Spleen (tissue), 11 donors: ENCODE measurements around the gene UBE2V1. TPM values are rescaled to one million over a fixed set of nuclear protein-coding genes. Genes with fewer than 3 reads are reported as not detected.
"Not testable (repeated sequence)": the region's sequence is repeated elsewhere in the genome, so short reads cannot be mapped to it uniquely, and the experiment has no call there.

Experiments used
- DNase-seq: peaks from one replicate; pipeline ENCODE4 v3.0.0-alpha.2; 2020
- H3K27ac ChIP-seq, 8 donors: fragments of 200-600 bp; sonication (generic) in 7 of 8; 1 replicate in 4 of 8; 2 replicates in 4 of 8; pipeline versions ENCODE4 v1.5.0 to v1.8.0; 2016 to 2021; ENCODE audit warnings: inconsistent platforms in 4 of 8, mild to moderate bottlenecking in 4 of 8, moderate library complexity in 1 of 8
- H3K27me3 ChIP-seq, 7 donors: fragments of 200-600 bp; sonication (generic) in 6 of 7; replicated peaks in 1 of 7; 1 replicate in 4 of 7; 2 replicates in 3 of 7; pipeline versions ENCODE4 v1.5.0 to v1.8.0; 2016 to 2021; ENCODE audit warnings: inconsistent platforms in 3 of 7, mild to moderate bottlenecking in 1 of 7
- H3K36me3 ChIP-seq, 6 donors: fragments of 200-600 bp; sonication (generic) in 5 of 6; 1 replicate in 4 of 6; 2 replicates in 2 of 6; pipeline versions ENCODE4 v1.5.0 to v1.8.0; 2016 to 2021; ENCODE audit warnings: inconsistent platforms in 2 of 6
- H3K4me1 ChIP-seq, 6 donors: fragments of 200-600 bp; sonication (generic) in 5 of 6; 1 replicate in 3 of 6; 2 replicates in 3 of 6; pipeline versions ENCODE4 v1.5.0 to v1.8.0; 2016 to 2021; ENCODE audit warnings: inconsistent platforms in 3 of 6
- H3K4me3 ChIP-seq, 8 donors: fragments of 200-600 bp; sonication (generic) in 7 of 8; 1 replicate in 4 of 8; 2 replicates in 4 of 8; pipeline versions ENCODE4 v1.5.0 to v1.8.0; 2016 to 2021; ENCODE audit warnings: inconsistent platforms in 4 of 8, mild to moderate bottlenecking in 4 of 8, moderate library complexity in 2 of 8
- H3K9me3 ChIP-seq, 8 donors: fragments of 200-600 bp; sonication (generic) in 7 of 8; 1 replicate in 4 of 8; 2 replicates in 4 of 8; pipeline versions ENCODE4 v1.5.0 to v1.8.0; 2016 to 2021; ENCODE audit warnings: inconsistent platforms in 4 of 8
- CTCF ChIP-seq, 11 experiments: fragments of 200-600 bp in 7 of 11; fragments of 450-650 bp in 4 of 11; sonication (generic) in 4 of 11; IDR thresholded peaks in 8 of 11; conservative IDR thresholded peaks in 3 of 11; 1 replicate in 7 of 11; 2 replicates in 4 of 11; pipeline versions ENCODE4 v1.4.0 to v1.8.0; 2016 to 2021; ENCODE audit warnings: antibody characterized with exemption in 11 of 11, inconsistent platforms in 4 of 11, mild to moderate bottlenecking in 1 of 11
- POLR2A ChIP-seq, 3 donors: fragments of 450-650 bp; IDR thresholded peaks; one replicate each; pipeline ENCODE4 v1.5.1; 2017; ENCODE audit warnings: antibody characterized with exemption in 3 of 3, mild to moderate bottlenecking in 1 of 3
- POLR2AphosphoS5 ChIP-seq, 3 donors: sonication (generic); formaldehyde crosslinking; IDR thresholded peaks; one replicate each; pipeline ENCODE4 v1.5.1; 2017; ENCODE audit warnings: antibody characterized with exemption in 3 of 3
- WGBS, 5 donors: extraction: QIAGEN DNeasy Blood & Tissue Kit in 3 of 5; methylation state at CpG; one replicate each; pipeline versions ENCODE4 v1.1.5 to v1.1.7; 2013 to 2018; 5-methylcytosine and 5-hydroxymethylcytosine counted together
- intact Hi-C: fragments of 100-400 bp; cut with DNase I; formaldehyde crosslinking; loops from one replicate; pipeline ENCODE4 v1.15.0; 2023; ENCODE audit warnings: low total_unique reads
- polyA plus RNA-seq, 3 donors: library from polyadenylated mRNA; stranded (reverse); fragments of 200-250 nt; gene quantifications; one replicate each; pipeline ENCODE4 v1.2.1, GENCODE V29; 2013
- total RNA-seq, 7 donors: library from RNA; depleted of rRNA in 3 of 7; stranded (reverse); fragments of >200 nt in 3 of 7; fragmentation: NEBNext Ultra II Directional in 4 of 7; extraction: Animal tissue kit (Norgen Biotek cat#: 25700) in 4 of 7; gene quantifications; one replicate each; pipeline versions ENCODE4 v1.1.0 to v1.2.1, GENCODE V29; 2016 to 2021
- donor health status: healthy with polysubstance abuse.
- donor health status: DM: no; HTN: no; CAD: no; lungs with moderate emphysema.
- donor health status: DM: no; HTN: no; CAD: no.
- donor health status: Bipolar disorder and iron deficiency.
- donor health status: healthy.
- donor health status: DM: no; HTN: no; CAD: no.
- donor health status: DM: yes; HTN: yes; CAD: no.

Gene UBE2V1
- total and polyA plus RNA-seq, 10 donors: 62.3 to 140 (median 122) TPM

GRCh38 chr20:50085481-50086365 is 27.2 kb downstream of the UBE2V1 start:
- H3K4me3 ChIP-seq: peak overlapping the region in 4 of 8 donors; percentile 8 to 63 (median 32)
- 1 to 12% (median 4%) methylated on average over 10 of the region's 10 CpGs for WGBS, 5 donors
- H3K27me3 ChIP-seq: no peaks in the 10 kb centered on the region
- peaks cover 0 to 67% (median 31%) of the 10 kb centered on the region in 6 donors for H3K36me3 ChIP-seq
- intact Hi-C loops: no loop called here
- no peaks in the 10 kb centered on the region for H3K9me3 ChIP-seq
- H3K4me1 ChIP-seq: peaks cover 17 to 52% (median 25%) of the 10 kb centered on the region in 6 donors
- no peak for DNase-seq
- peak in 1 of 3 donors; percentile 25 for TF ChIP-seq POLR2AphosphoS5 (IDR thresholded peaks at IDR 0.05)
- no peak for TF ChIP-seq POLR2A (IDR thresholded peaks at IDR 0.05)
- peak; percentile 37 to 82 (median 74) for TF ChIP-seq CTCF (IDR thresholded peaks at IDR 0.05 in 8 of 11, conservative IDR thresholded peaks at IDR 0.05 in 3 of 11)
- peak overlapping the region in 6 of 8 donors; percentile 34 to 78 (median 65) for H3K27ac ChIP-seq

- Histone ChIP-seq H3K36me3 (peaks cover 0 to 63% (median 28%) of the 10 kb centered on the region in 6 donors), H3K4me1 (peaks cover 17 to 46% (median 25%) of the 10 kb centered on the region in 6 donors), H3K27me3 (no peaks in the 10 kb centered on the region), H3K4me3 (peak overlapping the region in 1 of 8 donors; percentile 63), H3K9me3 (no peaks in the 10 kb centered on the region), H3K27ac (peak overlapping the region in 4 of 8 donors; percentile 58 to 78 (median 73))
- no peak for TF ChIP-seq CTCF (IDR thresholded peaks at IDR 0.05 in 8 of 11, conservative IDR thresholded peaks at IDR 0.05 in 3 of 11)
- no peak for TF ChIP-seq POLR2A (IDR thresholded peaks at IDR 0.05)
- no peak for TF ChIP-seq POLR2AphosphoS5 (IDR thresholded peaks at IDR 0.05)
- intact Hi-C loops: no loop called here
- 73 to 81% (median 80%) methylated on average over 5 of the region's 5 CpGs for WGBS, 5 donors
- no peak for DNase-seq
These were observed 27.8 kb downstream of the UBE2V1 start for GRCh38 chr20:50085146-50085480.

- no peaks in the 10 kb centered on the region for H3K27me3 ChIP-seq
- H3K4me3 ChIP-seq: no peak overlapping the region
- no peak overlapping the region for H3K27ac ChIP-seq
- TF ChIP-seq CTCF (IDR thresholded peaks at IDR 0.05 in 8 of 11, conservative IDR thresholded peaks at IDR 0.05 in 3 of 11) (no peak), POLR2A (IDR thresholded peaks at IDR 0.05) (no peak), POLR2AphosphoS5 (IDR thresholded peaks at IDR 0.05) (peak in 2 of 3 donors; percentile 20 to 56)
- intact Hi-C loops: no loop called here
- H3K36me3 ChIP-seq: peaks cover 0 to 42% (median 18%) of the 10 kb centered on the region in 6 donors
- peaks cover 17 to 32% (median 25%) of the 10 kb centered on the region in 6 donors for H3K4me1 ChIP-seq
- no peaks in the 10 kb centered on the region for H3K9me3 ChIP-seq
- 96 to 97% (median 97%) methylated on average over 5 to 7 of the region's 7 CpGs for WGBS, 5 donors
- peak; percentile 58 for DNase-seq
These were observed 29.9 kb downstream of the UBE2V1 start for GRCh38 chr20:50083034-50083433.

GRCh38 chr20:50082056-50082455 is 30.9 kb downstream of the UBE2V1 start:
- H3K27ac ChIP-seq, intact Hi-C loops, H3K27me3 ChIP-seq, H3K4me3 ChIP-seq, DNase-seq, H3K9me3 ChIP-seq: not testable (repeated sequence)
- Histone ChIP-seq H3K4me1 (peaks cover 17 to 23% (median 19%) of the 10 kb centered on the region in 6 donors), H3K36me3 (peaks cover 0 to 33% (median 15%) of the 10 kb centered on the region in 6 donors)
- WGBS, 5 donors: 82 to 92% (median 88%) methylated on average over 9 of the region's 9 CpGs
